HFF-Myc (cell line): Measurements from ENCODE around the gene KLHL29.

Source experiments
- DNase-seq: peaks from one replicate; pipeline ENCODE4 v3.0.0-alpha.2; 2011; ENCODE audit warnings: low read depth; ENCODE audit errors: extremely low read depth
- H3K4me3 ChIP-seq: replicated peaks from 2 replicates; pipeline ENCODE4 v1.5.1; 2011; ENCODE audit warnings: low read depth, mild to moderate bottlenecking, control low read depth, low read length
- CTCF ChIP-seq: IDR thresholded peaks from 2 replicates; pipeline ENCODE4 v1.5.1; 2012; ENCODE audit warnings: mild to moderate bottlenecking, low read depth, low read length, control low read depth; ENCODE audit errors: missing control alignments

The KLHL29 gene

GRCh38 chr2:23480957-23481797 lies 96.2 kb downstream of the KLHL29 start:
- peak; percentile 59 for DNase-seq
- TF ChIP-seq CTCF, result no peak
- H3K4me3 ChIP-seq, result no peak overlapping the region

- no peak overlapping the region for H3K4me3 ChIP-seq
- DNase-seq, result no peak
- no peak for TF ChIP-seq CTCF
Observed at GRCh38 chr2:23482188-23482587, 97.2 kb downstream of the KLHL29 start.

GRCh38 chr2:23482607-23483006 lies 97.6 kb downstream of the KLHL29 start:
- TF ChIP-seq CTCF, result no peak
- H3K4me3 ChIP-seq, result no peak overlapping the region
- DNase-seq, result no peak

- no peak overlapping the region for H3K4me3 ChIP-seq
- TF ChIP-seq CTCF, result no peak
- no peak for DNase-seq
Observed at GRCh38 chr2:23483791-23484190, 98.8 kb downstream of the KLHL29 start.

GRCh38 chr2:23484275-23484674 lies 99.3 kb downstream of the KLHL29 start:
- no peak overlapping the region for H3K4me3 ChIP-seq
- TF ChIP-seq CTCF, result no peak
- DNase-seq, result no peak

- DNase-seq, result no peak
- TF ChIP-seq CTCF, result no peak
- H3K4me3 ChIP-seq, result no peak overlapping the region
Observed at GRCh38 chr2:23484767-23485166, 99.8 kb downstream of the KLHL29 start.
